ENCODE measurements around the gene COMMD10. TPM values are rescaled to one million over a fixed set of nuclear protein-coding genes. Genes with fewer than 3 reads are reported as not detected.
"Not testable (repeated sequence)": the region's sequence is repeated elsewhere in the genome, so short reads cannot be mapped to it uniquely, and the experiment has no call there.

COMMD10 gene
- total RNA-seq, 1 experiment from 2014 or later, result 39.8 TPM

DNA sequence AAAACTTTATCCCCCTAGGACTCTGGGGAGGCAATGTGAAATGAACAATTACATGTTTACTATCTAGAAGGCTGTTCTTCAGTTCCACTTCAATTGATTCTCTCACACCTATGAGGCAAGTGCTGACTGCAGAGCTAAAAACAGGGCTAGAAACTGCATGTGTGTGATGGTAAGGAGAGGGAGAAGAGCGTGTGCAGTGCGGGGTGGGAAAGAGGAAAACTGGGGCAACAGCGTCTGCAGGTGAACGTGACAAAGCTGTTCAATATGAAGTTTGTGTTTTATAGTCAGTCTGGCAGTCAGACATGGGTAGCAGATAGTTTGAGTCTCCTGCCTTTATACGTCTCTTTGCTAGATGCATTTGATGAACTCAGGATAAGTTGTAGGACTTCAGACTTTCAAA lies 6.6 kb upstream of the COMMD10 start:
- Mint-ChIP-seq H3K4me3 (ENCODE audit: low read depth, unreplicated experiment) (no peak overlapping the region), H3K4me1 (ENCODE audit: low read depth, unreplicated experiment) (peaks cover 6% of the 10 kb centered on the region), H3K27me3 (ENCODE audit: unreplicated experiment) (no peaks in the 10 kb centered on the region), H3K9me3 (ENCODE audit: low read depth, unreplicated experiment) (no peaks in the 10 kb centered on the region), H3K27ac (ENCODE audit: unreplicated experiment) (no peak overlapping the region), H3K36me3 (ENCODE audit: insufficient read depth, unreplicated experiment) (no peaks in the 10 kb centered on the region)
- intact Hi-C loops (cut with micrococcal nuclease; ENCODE audit: unreplicated experiment), result no loop called here
- DNase-seq, result no peak
- CTCF ChIA-PET, result no interaction called here
- TF ChIP-seq CTCF (IDR thresholded peaks at IDR 0.05; ENCODE audit: unreplicated experiment), result no peak
- BruUV-seq (replicated peaks), result no TSS peak

GRCh38 chr5:116084287-116084691 lies 536 bp upstream of the COMMD10 start:
- peak overlapping the region; percentile 79 for H3K4me3 Mint-ChIP-seq (ENCODE audit: low read depth, unreplicated experiment)
- intact Hi-C loops (cut with micrococcal nuclease; ENCODE audit: unreplicated experiment), result no loop called here

GRCh38 chr5:116086309-116086708 lies 1.5 kb downstream of the COMMD10 start:
- H3K4me1 Mint-ChIP-seq (ENCODE audit: low read depth, unreplicated experiment), result peaks cover 21% of the 10 kb centered on the region
- CTCF ChIA-PET; H3K9me3 Mint-ChIP-seq (ENCODE audit: low read depth, unreplicated experiment); intact Hi-C loops (cut with micrococcal nuclease; ENCODE audit: unreplicated experiment); DNase-seq; H3K27ac Mint-ChIP-seq (ENCODE audit: unreplicated experiment); BruUV-seq (replicated peaks); H3K27me3 Mint-ChIP-seq (ENCODE audit: unreplicated experiment): not testable (repeated sequence)
- H3K4me3 Mint-ChIP-seq (ENCODE audit: low read depth, unreplicated experiment), result peak overlapping the region; percentile 79
- peaks cover 22% of the 10 kb centered on the region for H3K36me3 Mint-ChIP-seq (ENCODE audit: insufficient read depth, unreplicated experiment)

More at GRCh38 chr5:116084287-116084691, 536 bp upstream of the COMMD10 start:
- H3K36me3 Mint-ChIP-seq (ENCODE audit: insufficient read depth, unreplicated experiment), result peaks cover 22% of the 10 kb centered on the region
- H3K4me1 Mint-ChIP-seq (ENCODE audit: low read depth, unreplicated experiment), result peaks cover 17% of the 10 kb centered on the region
- CTCF ChIA-PET, result interaction anchor here (1.3 to 1.6 kb wide), 2 partner anchors 450 to 1370 kb away, joined by 3 to 4 read pairs; no protein-coding TSS in a partner anchor
- peak overlapping the region; percentile 70 for H3K27ac Mint-ChIP-seq (ENCODE audit: unreplicated experiment)
- peak; percentile 44 for DNase-seq
- TSS peak; percentile 71 for BruUV-seq (replicated peaks)
- no peaks in the 10 kb centered on the region for H3K27me3 Mint-ChIP-seq (ENCODE audit: unreplicated experiment)
- H3K9me3 Mint-ChIP-seq (ENCODE audit: low read depth, unreplicated experiment), result no peaks in the 10 kb centered on the region
- TF ChIP-seq CTCF (IDR thresholded peaks at IDR 0.05; ENCODE audit: unreplicated experiment), result no peak

GRCh38 chr5:116088062-116088461 lies 3.2 kb downstream of the COMMD10 start:
- CTCF ChIA-PET, result no interaction called here
- Mint-ChIP-seq H3K36me3 (ENCODE audit: insufficient read depth, unreplicated experiment) (peaks cover 22% of the 10 kb centered on the region), H3K4me3 (ENCODE audit: low read depth, unreplicated experiment) (no peak overlapping the region), H3K27me3 (ENCODE audit: unreplicated experiment) (no peaks in the 10 kb centered on the region), H3K27ac (ENCODE audit: unreplicated experiment) (no peak overlapping the region), H3K4me1 (ENCODE audit: low read depth, unreplicated experiment) (peaks cover 19% of the 10 kb centered on the region), H3K9me3 (ENCODE audit: low read depth, unreplicated experiment) (no peaks in the 10 kb centered on the region)
- TF ChIP-seq CTCF (IDR thresholded peaks at IDR 0.05; ENCODE audit: unreplicated experiment), result no peak
- DNase-seq, result no peak
- intact Hi-C loops (cut with micrococcal nuclease; ENCODE audit: unreplicated experiment), result no loop called here
- BruUV-seq (replicated peaks), result no TSS peak

DNA sequence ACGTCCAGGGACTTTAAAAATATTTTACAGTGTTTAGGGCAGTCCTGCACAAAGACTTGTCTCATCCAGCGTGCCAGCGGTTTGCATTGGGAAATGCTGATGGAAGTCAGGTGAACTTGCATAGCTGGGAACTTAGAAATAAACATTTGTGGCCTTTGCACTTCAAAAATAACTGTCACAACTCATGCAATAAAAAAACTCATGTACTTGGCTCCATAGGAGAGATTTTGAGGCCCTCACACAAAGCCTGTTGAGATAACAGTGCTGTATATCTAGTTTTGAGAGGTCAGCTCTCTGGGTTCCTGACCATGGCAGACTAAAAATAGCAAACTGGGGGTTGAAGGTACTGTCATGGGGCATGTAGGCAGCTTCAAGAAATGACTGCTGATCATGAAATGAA lies 5.5 kb downstream of the COMMD10 start:
- no peaks in the 10 kb centered on the region for H3K9me3 Mint-ChIP-seq (ENCODE audit: low read depth, unreplicated experiment)
- H3K4me3 Mint-ChIP-seq (ENCODE audit: low read depth, unreplicated experiment), result no peak overlapping the region
- H3K36me3 Mint-ChIP-seq (ENCODE audit: insufficient read depth, unreplicated experiment), result peaks cover 7% of the 10 kb centered on the region
- DNase-seq, result no peak
- no peak for TF ChIP-seq CTCF (IDR thresholded peaks at IDR 0.05; ENCODE audit: unreplicated experiment)
- CTCF ChIA-PET, result no interaction called here
- peaks cover 7% of the 10 kb centered on the region for H3K4me1 Mint-ChIP-seq (ENCODE audit: low read depth, unreplicated experiment)
- intact Hi-C loops (cut with micrococcal nuclease; ENCODE audit: unreplicated experiment), result no loop called here
- H3K27me3 Mint-ChIP-seq (ENCODE audit: unreplicated experiment), result no peaks in the 10 kb centered on the region
- BruUV-seq (replicated peaks), result no TSS peak
- H3K27ac Mint-ChIP-seq (ENCODE audit: unreplicated experiment), result no peak overlapping the region

Measured in Calu3 (cell line).